Measurements from ENCODE around the gene AHDC1.

- no peak for TF ChIP-seq CTCF (IDR thresholded peaks at IDR 0.05; ENCODE audit: borderline replicate concordance, extremely low read depth, low read length, poor library complexity, severe bottlenecking)
- no peak for TF ChIP-seq EZH2 (IDR thresholded peaks at IDR 0.05; ENCODE audit: borderline replicate concordance, low read depth, low read length, severe bottlenecking)
Measured at GRCh38 chr1:27645071-27645415, 41.1 kb upstream of the AHDC1 start.
